HCT116 (cell line): ENCODE measurements around the gene SMYD3. TPM values are rescaled to one million over a fixed set of nuclear protein-coding genes. Genes with fewer than 3 reads are reported as not detected.

Source experiments
- ATAC-seq: fragments of 200-7000 bp; cut with Tn5 transposase; 2 replicates; pipeline ENCODE4 v1.9.1; 2020; ENCODE audit warnings: mild to moderate bottlenecking, moderate library complexity
- BruUV-seq: library from RNA; stranded (reverse); fragments of 400-500 nt; replicated peaks from 2 replicates; lab custom pipeline; 2021; lab: Mats Ljungman, UMichigan
- CTCF ChIA-PET: fragments of 300-600 bp; sonication (Branson Sonifier 250); formaldehyde crosslinking; loops from one replicate; lab custom pipeline; 2021; ENCODE audit warnings: antibody characterized with exemption; lab: Charles Lee
- POLR2A ChIA-PET: fragments of 300-600, 350-600 bp; sonication (Branson Sonifier 250); formaldehyde crosslinking; loops from one replicate; lab custom pipeline; 2021; ENCODE audit warnings: antibody characterized with exemption; lab: Charles Lee
- RAD21 ChIA-PET, 2 experiments: fragments of 300-600 bp; sonication (Branson Sonifier 250); formaldehyde crosslinking; loops; one replicate each; lab custom pipeline; 2023; ENCODE audit warnings: low total read pairs in 2 of 2; ENCODE audit not compliant: uncharacterized antibody in 2 of 2, unreplicated experiment in 2 of 2, low non-redundant PET in 1 of 2; lab: Charles Lee
- DNase-seq: peaks from one replicate; pipeline ENCODE4 v3.0.0-alpha.2; 2010; ENCODE audit warnings: low read depth, low spot score
- H2AFZ ChIP-seq: fragments of 200-600 bp; shearing (Covaris generic), sonication (generic); 2 replicates; pipeline ENCODE4 v1.6.1; 2017; ENCODE audit warnings: low read depth, mixed run types, mixed read lengths, antibody characterized with exemption, low read length; ENCODE audit not compliant: poor library complexity, severe bottlenecking
- H3K27ac ChIP-seq: 2 replicates; pipeline ENCODE4 v1.5.1; 2012; ENCODE audit warnings: low read depth, low read length
- H3K27me3 ChIP-seq: fragments of 200-600 bp; sonication (generic); 2 replicates; pipeline ENCODE4 v1.6.1; 2016; ENCODE audit warnings: mixed run types, low read length, mixed read lengths; ENCODE audit not compliant: insufficient read depth
- H3K36me3 ChIP-seq, 2 experiments: fragments of 200-500 bp in 1 of 2; fragments of 200-600 bp in 1 of 2; sonication (Bioruptor generic) in 1 of 2; sonication (generic) in 1 of 2; 2 replicates each; pipeline versions ENCODE4 v1.5.1 to v1.6.1; 2014 to 2016; ENCODE audit warnings: low read length in 2 of 2, inconsistent platforms in 1 of 2, mixed read lengths in 1 of 2, mixed run types in 1 of 2; ENCODE audit not compliant: insufficient read depth in 2 of 2, control insufficient read depth in 1 of 2
- H3K4me1 ChIP-seq, 2 experiments: fragments of 200-600 bp in 1 of 2; sonication (generic) in 1 of 2; 2 replicates each; pipeline versions ENCODE4 v1.5.1 to v1.6.1; 2012 to 2017; ENCODE audit warnings: low read length in 2 of 2, inconsistent platforms in 1 of 2, mild to moderate bottlenecking in 1 of 2, mixed read lengths in 1 of 2, mixed run types in 1 of 2, moderate library complexity in 1 of 2; ENCODE audit not compliant: insufficient read depth in 2 of 2, control insufficient read depth in 1 of 2
- H3K4me2 ChIP-seq: fragments of 200-600 bp; sonication (generic); 2 replicates; pipeline ENCODE4 v1.6.1; 2017; ENCODE audit warnings: mixed run types, low read length, mixed read lengths
- H3K4me3 ChIP-seq, 2 experiments: fragments of 200-600 bp in 1 of 2; sonication (generic) in 1 of 2; replicated peaks in 1 of 2; 2 replicates each; pipeline ENCODE4 v1.5.1; 2011 to 2016; ENCODE audit warnings: low read length in 2 of 2, control low read depth in 1 of 2, low read depth in 1 of 2, mild to moderate bottlenecking in 1 of 2, mixed read lengths in 1 of 2, mixed run types in 1 of 2
- H3K79me2 ChIP-seq: fragments of 200-600 bp; sonication (generic); 2 replicates; pipeline ENCODE4 v1.6.1; 2017; ENCODE audit warnings: mild to moderate bottlenecking, mixed run types, low read length, moderate library complexity, mixed read lengths; ENCODE audit not compliant: insufficient read depth
- H3K9ac ChIP-seq: fragments of 200-600 bp; sonication (generic); 2 replicates; pipeline ENCODE4 v1.6.1; 2016; ENCODE audit warnings: low read length, mixed read lengths
- H3K9me2 ChIP-seq: fragments of 200-600 bp; sonication (generic), shearing (Covaris generic); 2 replicates; pipeline ENCODE4 v1.6.1; 2017; ENCODE audit warnings: mixed run types, mild to moderate bottlenecking, moderate library complexity; ENCODE audit not compliant: insufficient read depth
- H3K9me3 ChIP-seq, 2 experiments: fragments of 200-500 bp in 1 of 2; fragments of 200-600 bp in 1 of 2; sonication (Bioruptor generic) in 1 of 2; sonication (generic) in 1 of 2; 2 replicates each; pipeline ENCODE4 v1.6.1; 2014 to 2017; ENCODE audit warnings: low read length in 2 of 2, mixed read lengths in 2 of 2, inconsistent platforms in 1 of 2, low read depth in 1 of 2, mild to moderate bottlenecking in 1 of 2, mixed run types in 1 of 2, moderate library complexity in 1 of 2; ENCODE audit not compliant: control insufficient read depth in 1 of 2, insufficient read depth in 1 of 2
- H4K20me1 ChIP-seq: fragments of 200-600 bp; sonication (generic), shearing (Covaris generic); 2 replicates; pipeline ENCODE4 v1.6.1; 2017; ENCODE audit warnings: mixed run types, mild to moderate bottlenecking, moderate library complexity; ENCODE audit not compliant: insufficient read depth
- CBX3 ChIP-seq: IDR thresholded peaks from 2 replicates; pipeline ENCODE4 v1.6.1; 2012; ENCODE audit warnings: low read depth
- CEBPB ChIP-seq: IDR thresholded peaks from 2 replicates; pipeline ENCODE4 v1.6.1; 2012; ENCODE audit warnings: low read depth
- EGR1 ChIP-seq: IDR thresholded peaks from 2 replicates; pipeline ENCODE4 v1.6.1; 2012; ENCODE audit warnings: low read depth
- EZH2 ChIP-seq: fragments of 200-600 bp; sonication (generic); IDR thresholded peaks from 2 replicates; pipeline ENCODE4 v1.6.1; 2017; ENCODE audit warnings: antibody characterized with exemption, mixed run types
- EZH2phosphoT487 ChIP-seq: fragments of 200-600 bp; IDR thresholded peaks from 2 replicates; pipeline ENCODE4 v1.6.1; 2018; ENCODE audit warnings: antibody characterized with exemption, borderline replicate concordance
- FOSL1 ChIP-seq: IDR thresholded peaks from 2 replicates; pipeline ENCODE4 v1.6.1; 2012; ENCODE audit warnings: low read depth
- JUND ChIP-seq: IDR thresholded peaks from 2 replicates; pipeline ENCODE4 v1.6.1; 2012
- POLR2A ChIP-seq: IDR thresholded peaks from 2 replicates; pipeline ENCODE4 v1.7.0; 2011; ENCODE audit warnings: borderline replicate concordance; ENCODE audit not compliant: insufficient read depth, insufficient read length; ENCODE audit errors: extremely low read depth
- POLR2AphosphoS5 ChIP-seq: IDR thresholded peaks from 2 replicates; pipeline ENCODE4 v1.6.1; 2011; ENCODE audit warnings: mild to moderate bottlenecking, low read depth, low read length, moderate library complexity
- SP1 ChIP-seq: IDR thresholded peaks from 2 replicates; pipeline ENCODE4 v1.6.1; 2012; ENCODE audit warnings: low read depth
- TCF7L2 ChIP-seq: IDR thresholded peaks from 2 replicates; pipeline ENCODE4 v1.7.0; 2011; ENCODE audit warnings: borderline replicate concordance, inconsistent platforms; ENCODE audit not compliant: insufficient read depth, insufficient read length; ENCODE audit errors: extremely low read depth
- YY1 ChIP-seq: IDR thresholded peaks from 2 replicates; pipeline ENCODE4 v1.6.1; 2011; ENCODE audit warnings: low read length, low read depth, moderate library complexity, mild to moderate bottlenecking; ENCODE audit not compliant: insufficient replicate concordance; ENCODE audit errors: extremely low read depth
- ZFX ChIP-seq: fragments of 450-650 bp; IDR thresholded peaks from 2 replicates; pipeline ENCODE4 v1.6.1; 2017
- ZNF274 ChIP-seq: fragments of 200-500 bp; sonication (Bioruptor generic); IDR thresholded peaks from 2 replicates; pipeline ENCODE4 v1.6.1; 2014; ENCODE audit warnings: mild to moderate bottlenecking, low read depth, low read length, inconsistent platforms
- intact Hi-C: fragments of 100-400 bp; cut with micrococcal nuclease; formaldehyde crosslinking; loops from 2 replicates; pipeline ENCODE4 v1.10.0; 2022
- total RNA-seq: library from RNA; stranded (reverse); gene quantifications from one replicate; pipeline ENCODE4 v1.2.1, GENCODE V29; 2021; ENCODE audit not compliant: unreplicated experiment
- TF ChIP-seq, protein P1 (sequence below): IDR thresholded peaks from 2 replicates; pipeline ENCODE4 v1.6.1; 2012
- TF ChIP-seq, protein P2 (sequence below): IDR thresholded peaks from 2 replicates; pipeline ENCODE4 v1.6.1; 2012; ENCODE audit warnings: low read depth
- TF ChIP-seq, protein P3 (sequence below), 3 experiments: fragments of 200-600 bp in 1 of 3; sonication (generic) in 1 of 3; IDR thresholded peaks in 2 of 3; conservative IDR thresholded peaks in 1 of 3; 2 replicates each; pipeline ENCODE4 v1.5.1; 2012 to 2017; ENCODE audit warnings: low read depth in 2 of 3, low read length in 2 of 3, antibody characterized with exemption in 1 of 3, borderline replicate concordance in 1 of 3, control low read depth in 1 of 3, mild to moderate bottlenecking in 1 of 3, mixed read lengths in 1 of 3, mixed run types in 1 of 3, moderate library complexity in 1 of 3; ENCODE audit not compliant: insufficient read depth in 1 of 3

Gene SMYD3
- total RNA-seq, 1 experiment from 2014 or later, result 33.6 TPM

DNA sequence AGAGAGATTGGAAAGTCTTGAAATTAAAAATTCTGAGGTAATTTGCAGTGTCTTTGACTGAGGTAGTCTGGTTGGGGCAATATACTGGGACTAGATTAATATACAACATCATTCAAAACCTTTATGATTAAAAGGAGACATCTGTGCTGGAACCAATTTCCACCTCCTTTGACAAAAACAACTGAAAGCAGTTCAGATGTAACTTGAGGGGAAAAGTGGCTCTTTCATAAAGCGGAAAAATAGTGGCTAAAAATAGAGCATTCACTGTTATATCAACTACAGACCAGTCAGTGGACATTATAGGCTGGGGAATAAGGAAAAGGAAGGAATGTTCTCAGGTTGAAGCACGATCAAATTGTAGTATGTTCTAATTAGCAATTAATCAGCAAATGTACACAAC lies 635.9 kb downstream of the SMYD3 start:
- Histone ChIP-seq H4K20me1 (no peaks in the 10 kb centered on the region), H2AFZ (no peak overlapping the region), H3K9me2 (no peaks in the 10 kb centered on the region), H3K9ac (no peak overlapping the region), H3K79me2 (no peaks in the 10 kb centered on the region), H3K27me3 (no peaks in the 10 kb centered on the region), H3K4me3 (no peak overlapping the region), H3K4me1 (no peaks in the 10 kb centered on the region; a peak in 1 of 4 replicates), H3K9me3 (no peaks in the 10 kb centered on the region), H3K4me2 (no peak overlapping the region), H3K36me3 (no peaks in the 10 kb centered on the region), H3K27ac (no peak overlapping the region)
- ChIA-PET CTCF (no interaction called here), POLR2A (no interaction called here), RAD21 (no interaction called here)
- no TSS peak for BruUV-seq
- DNase-seq, result no peak
- intact Hi-C loops, result no loop called here
- ATAC-seq, result no peak
- TF ChIP-seq POLR2AphosphoS5 (no peak), ZNF274 (no peak), TCF7L2 (no peak), CBX3 (no peak)

DNA sequence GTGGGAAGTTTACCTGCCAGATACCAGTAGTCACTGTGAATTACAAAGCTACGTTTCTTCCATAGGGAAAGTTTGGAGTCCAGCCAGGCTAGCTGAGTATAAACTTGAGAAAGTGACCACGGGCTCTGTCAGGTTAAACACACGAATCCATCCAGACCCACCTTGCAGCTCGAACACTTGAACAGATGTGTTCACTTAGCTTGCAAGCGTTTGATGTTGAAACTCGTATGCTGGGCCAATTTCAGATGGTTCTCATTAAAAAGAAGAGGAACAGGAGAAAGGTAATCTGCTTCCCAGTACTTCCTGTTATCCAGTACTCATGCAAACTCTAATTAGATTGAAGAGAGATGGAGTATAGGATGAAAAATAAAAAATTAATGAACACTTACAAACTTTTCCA lies 636.4 kb downstream of the SMYD3 start:
- RAD21 ChIA-PET, result no interaction called here
- Histone ChIP-seq H3K4me2 (no peak overlapping the region), H3K4me1 (no peaks in the 10 kb centered on the region; a peak in 1 of 4 replicates), H3K9me3 (no peaks in the 10 kb centered on the region), H3K27me3 (no peaks in the 10 kb centered on the region), H3K36me3 (no peaks in the 10 kb centered on the region), H3K4me3 (no peak overlapping the region), H4K20me1 (no peaks in the 10 kb centered on the region), H3K79me2 (no peaks in the 10 kb centered on the region), H3K9me2 (no peaks in the 10 kb centered on the region), H3K9ac (no peak overlapping the region), H3K27ac (no peak overlapping the region), H2AFZ (no peak overlapping the region)
- DNase-seq (no peak), ATAC-seq (no peak)
- BruUV-seq, result no TSS peak
- POLR2A ChIA-PET, result no interaction called here
- intact Hi-C loops, result no loop called here
- no peak for TF ChIP-seq CEBPB
- no peak for TF ChIP-seq JUND
- no peak for TF ChIP-seq ZNF274
- TF ChIP-seq, protein P1, sequence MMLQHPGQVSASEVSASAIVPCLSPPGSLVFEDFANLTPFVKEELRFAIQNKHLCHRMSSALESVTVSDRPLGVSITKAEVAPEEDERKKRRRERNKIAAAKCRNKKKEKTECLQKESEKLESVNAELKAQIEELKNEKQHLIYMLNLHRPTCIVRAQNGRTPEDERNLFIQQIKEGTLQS, result no peak
- no peak for TF ChIP-seq CBX3
- TF ChIP-seq, protein P2, sequence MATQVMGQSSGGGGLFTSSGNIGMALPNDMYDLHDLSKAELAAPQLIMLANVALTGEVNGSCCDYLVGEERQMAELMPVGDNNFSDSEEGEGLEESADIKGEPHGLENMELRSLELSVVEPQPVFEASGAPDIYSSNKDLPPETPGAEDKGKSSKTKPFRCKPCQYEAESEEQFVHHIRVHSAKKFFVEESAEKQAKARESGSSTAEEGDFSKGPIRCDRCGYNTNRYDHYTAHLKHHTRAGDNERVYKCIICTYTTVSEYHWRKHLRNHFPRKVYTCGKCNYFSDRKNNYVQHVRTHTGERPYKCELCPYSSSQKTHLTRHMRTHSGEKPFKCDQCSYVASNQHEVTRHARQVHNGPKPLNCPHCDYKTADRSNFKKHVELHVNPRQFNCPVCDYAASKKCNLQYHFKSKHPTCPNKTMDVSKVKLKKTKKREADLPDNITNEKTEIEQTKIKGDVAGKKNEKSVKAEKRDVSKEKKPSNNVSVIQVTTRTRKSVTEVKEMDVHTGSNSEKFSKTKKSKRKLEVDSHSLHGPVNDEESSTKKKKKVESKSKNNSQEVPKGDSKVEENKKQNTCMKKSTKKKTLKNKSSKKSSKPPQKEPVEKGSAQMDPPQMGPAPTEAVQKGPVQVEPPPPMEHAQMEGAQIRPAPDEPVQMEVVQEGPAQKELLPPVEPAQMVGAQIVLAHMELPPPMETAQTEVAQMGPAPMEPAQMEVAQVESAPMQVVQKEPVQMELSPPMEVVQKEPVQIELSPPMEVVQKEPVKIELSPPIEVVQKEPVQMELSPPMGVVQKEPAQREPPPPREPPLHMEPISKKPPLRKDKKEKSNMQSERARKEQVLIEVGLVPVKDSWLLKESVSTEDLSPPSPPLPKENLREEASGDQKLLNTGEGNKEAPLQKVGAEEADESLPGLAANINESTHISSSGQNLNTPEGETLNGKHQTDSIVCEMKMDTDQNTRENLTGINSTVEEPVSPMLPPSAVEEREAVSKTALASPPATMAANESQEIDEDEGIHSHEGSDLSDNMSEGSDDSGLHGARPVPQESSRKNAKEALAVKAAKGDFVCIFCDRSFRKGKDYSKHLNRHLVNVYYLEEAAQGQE, result no peak
- no peak for TF ChIP-seq POLR2A
- no peak for TF ChIP-seq SP1
- TF ChIP-seq EZH2, result no peak
- TF ChIP-seq, protein P3, sequence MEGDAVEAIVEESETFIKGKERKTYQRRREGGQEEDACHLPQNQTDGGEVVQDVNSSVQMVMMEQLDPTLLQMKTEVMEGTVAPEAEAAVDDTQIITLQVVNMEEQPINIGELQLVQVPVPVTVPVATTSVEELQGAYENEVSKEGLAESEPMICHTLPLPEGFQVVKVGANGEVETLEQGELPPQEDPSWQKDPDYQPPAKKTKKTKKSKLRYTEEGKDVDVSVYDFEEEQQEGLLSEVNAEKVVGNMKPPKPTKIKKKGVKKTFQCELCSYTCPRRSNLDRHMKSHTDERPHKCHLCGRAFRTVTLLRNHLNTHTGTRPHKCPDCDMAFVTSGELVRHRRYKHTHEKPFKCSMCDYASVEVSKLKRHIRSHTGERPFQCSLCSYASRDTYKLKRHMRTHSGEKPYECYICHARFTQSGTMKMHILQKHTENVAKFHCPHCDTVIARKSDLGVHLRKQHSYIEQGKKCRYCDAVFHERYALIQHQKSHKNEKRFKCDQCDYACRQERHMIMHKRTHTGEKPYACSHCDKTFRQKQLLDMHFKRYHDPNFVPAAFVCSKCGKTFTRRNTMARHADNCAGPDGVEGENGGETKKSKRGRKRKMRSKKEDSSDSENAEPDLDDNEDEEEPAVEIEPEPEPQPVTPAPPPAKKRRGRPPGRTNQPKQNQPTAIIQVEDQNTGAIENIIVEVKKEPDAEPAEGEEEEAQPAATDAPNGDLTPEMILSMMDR (IDR thresholded peaks at IDR 0.05 in 2 of 3, conservative IDR thresholded peaks at IDR 0.05 in 1 of 3; ENCODE audit: borderline replicate concordance in 1 of 3, insufficient read depth in 1 of 3, low read depth in 2 of 3, low read length in 2 of 3), result no peak
- TF ChIP-seq FOSL1, result no peak
- TF ChIP-seq YY1, result no peak
- no peak for TF ChIP-seq ZFX
- no peak for TF ChIP-seq TCF7L2
- no peak for TF ChIP-seq EGR1
- TF ChIP-seq EZH2phosphoT487, result no peak
- CTCF ChIA-PET, result no interaction called here
